SK-N-DZ (cell line): Measurements from ENCODE around the gene CDKN2D. TPM values are rescaled to one million over a fixed set of nuclear protein-coding genes. Genes with fewer than 3 reads are reported as not detected.
A peak's percentile ranks its signal among the peaks of the same experiment; 100 is the strongest.

Experiments used
- DNase-seq: peaks from one replicate; pipeline ENCODE4 v3.0.0-alpha.2; 2015; ENCODE audit warnings: low spot score
- polyA plus RNA-seq, 2 experiments: library from polyadenylated mRNA; depleted of rRNA; stranded (reverse); fragments of >200 nt; gene quantifications; 2 replicates each; pipeline ENCODE4 v1.2.3, GENCODE V29; 2014

The CDKN2D gene
- 44.6 and 46.5 TPM in 2 replicates for polyA plus RNA-seq (2014; cell fraction: cytosol; rRNA removed)
- polyA plus RNA-seq (2014; cell fraction: nucleus; rRNA removed): 28.8 and 30.9 TPM in 2 replicates

GRCh38 chr19:10568826-10569651 is at the start of gene CDKN2D:
TSS of gene CDKN2D (minus strand) at chr19:10568979. CDS start at chr19:10568653, 326 bp downstream.
- DNase-seq: peak; percentile 99

- DNase-seq: no peak
Measured at GRCh38 chr19:10617409-10618121, 48.8 kb upstream of the CDKN2D start.

- DNase-seq: no peak
Measured at GRCh38 chr19:10615429-10616023, 46.7 kb upstream of the CDKN2D start.

DNA sequence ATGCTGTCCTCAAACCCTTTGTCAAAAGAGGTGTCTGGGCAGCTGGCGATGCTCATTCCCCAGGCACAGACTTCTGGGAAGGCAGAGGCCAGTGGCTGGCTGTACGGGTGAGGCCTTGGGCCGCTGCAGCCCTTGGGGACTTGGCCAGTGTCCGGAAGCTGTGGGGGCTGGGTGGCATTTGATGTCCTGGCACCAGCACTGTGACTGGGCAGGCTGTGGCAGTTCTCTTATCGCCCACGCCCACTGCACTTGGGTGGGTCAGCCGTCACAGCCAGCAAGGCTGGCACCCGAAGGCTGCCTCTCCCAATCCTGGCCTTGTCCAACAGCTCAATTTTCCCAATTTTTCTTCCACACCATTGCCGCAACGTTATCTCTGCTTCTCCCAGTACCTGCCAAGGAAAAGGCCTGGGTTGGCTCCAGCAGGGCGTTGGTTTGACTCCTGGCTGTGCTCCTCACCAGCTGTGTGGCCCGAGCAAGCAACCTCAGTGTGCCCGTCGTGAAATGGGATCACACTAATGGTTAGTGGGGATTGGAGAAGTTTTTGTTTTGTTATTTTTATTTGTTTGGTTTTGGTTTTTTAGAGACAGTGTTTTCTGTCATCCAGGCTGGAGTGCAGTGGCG is 43.8 kb upstream of the CDKN2D start:
- DNase-seq: no peak

DNA sequence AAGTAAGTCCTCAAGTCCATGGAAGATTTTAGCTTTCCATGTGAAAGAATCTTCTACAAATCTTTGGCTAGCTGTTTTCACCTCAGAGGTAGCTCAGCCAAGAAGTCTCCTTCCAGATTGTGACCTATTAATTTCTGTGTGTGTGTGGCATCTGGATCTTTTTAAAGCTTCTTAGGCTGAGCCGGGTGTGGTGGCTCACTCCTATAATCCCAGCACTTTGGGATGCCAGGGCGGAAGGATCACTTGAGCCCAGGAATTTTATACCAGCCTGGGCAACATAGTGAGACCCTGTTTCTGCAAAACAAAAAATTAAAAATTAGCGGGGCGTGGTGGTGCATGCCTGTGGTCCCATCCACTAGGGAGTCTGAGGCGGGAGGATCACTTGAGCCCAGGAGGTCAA is 43.1 kb upstream of the CDKN2D start:
- DNase-seq: no peak

DNA sequence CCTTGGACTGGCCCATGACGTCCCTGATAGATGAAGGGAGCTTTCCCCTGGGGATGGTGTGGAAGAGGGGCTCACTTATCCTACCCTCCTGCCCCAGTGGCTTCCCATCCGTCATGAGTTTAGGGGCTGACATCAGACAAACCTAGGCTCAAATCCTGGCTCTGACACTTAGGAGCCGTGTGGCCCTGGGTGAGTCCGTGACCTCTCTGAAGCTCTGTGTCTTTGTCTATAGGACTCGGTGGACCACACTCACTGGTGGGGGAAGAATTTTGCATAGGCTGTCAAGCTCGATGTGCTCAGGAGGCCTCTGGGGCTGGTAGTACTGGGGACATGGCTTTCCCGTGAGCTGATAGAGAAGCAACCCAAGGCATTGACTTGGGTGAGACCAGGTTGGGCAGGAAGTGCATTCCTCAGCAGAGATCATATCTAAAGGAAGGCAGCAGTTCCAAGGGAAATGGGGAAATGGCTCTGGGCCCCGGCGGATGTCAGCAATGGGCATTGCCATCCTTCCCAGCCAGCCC is 35.7 kb upstream of the CDKN2D start:
- DNase-seq: no peak

DNA sequence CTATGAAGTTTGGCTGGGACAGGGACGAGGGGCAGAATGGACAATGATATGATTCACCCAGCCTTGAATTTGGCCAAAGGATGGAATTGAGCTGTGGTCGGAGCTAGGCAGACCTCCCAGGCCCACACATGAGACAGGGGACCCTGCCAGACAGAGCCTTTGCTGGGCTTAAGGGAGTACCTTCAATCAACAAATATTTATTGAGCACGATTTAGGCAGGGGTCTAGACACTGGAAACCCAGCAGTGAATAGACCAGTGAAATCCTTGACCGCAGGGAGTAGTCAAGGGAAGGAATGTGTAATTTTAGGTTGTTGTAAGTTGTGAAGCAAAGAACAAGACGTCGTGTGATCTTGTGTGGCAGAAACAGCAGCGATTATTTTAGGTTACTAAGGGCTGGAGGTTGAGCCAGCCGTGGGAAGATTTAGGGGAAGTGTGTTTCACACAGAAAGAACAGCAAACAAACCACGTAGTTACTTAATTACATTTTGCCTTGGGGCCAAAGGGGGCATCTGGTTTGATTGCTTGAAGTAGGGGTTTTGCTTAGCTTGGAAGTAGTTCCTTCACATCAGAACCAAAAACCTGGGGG is 35.2 kb upstream of the CDKN2D start:
- DNase-seq: no peak

GRCh38 chr19:10603084-10603872 is 34.5 kb upstream of the CDKN2D start:
- DNase-seq: no peak

- DNase-seq: peak; percentile 65
Measured at GRCh38 chr19:10602330-10603083, 33.7 kb upstream of the CDKN2D start.

DNA sequence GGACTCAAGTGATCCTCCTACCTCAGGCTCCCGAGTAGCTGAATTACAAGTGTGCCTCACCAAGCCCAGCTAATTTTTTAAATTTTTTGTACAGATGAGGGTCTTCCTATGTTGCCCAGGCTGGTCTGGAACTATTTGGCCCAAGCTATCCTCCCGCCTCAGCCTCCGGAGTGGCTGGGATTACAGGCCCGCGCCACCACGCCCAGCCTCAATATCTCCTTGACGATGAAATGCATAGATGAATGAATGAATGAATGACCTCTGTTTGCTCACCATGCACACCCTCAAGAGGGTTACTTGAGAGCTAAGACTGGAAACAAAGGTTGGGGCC is 33.2 kb upstream of the CDKN2D start:
- DNase-seq: no peak

GRCh38 chr19:10600149-10600548 is 31.4 kb upstream of the CDKN2D start:
- no peak for DNase-seq

DNA sequence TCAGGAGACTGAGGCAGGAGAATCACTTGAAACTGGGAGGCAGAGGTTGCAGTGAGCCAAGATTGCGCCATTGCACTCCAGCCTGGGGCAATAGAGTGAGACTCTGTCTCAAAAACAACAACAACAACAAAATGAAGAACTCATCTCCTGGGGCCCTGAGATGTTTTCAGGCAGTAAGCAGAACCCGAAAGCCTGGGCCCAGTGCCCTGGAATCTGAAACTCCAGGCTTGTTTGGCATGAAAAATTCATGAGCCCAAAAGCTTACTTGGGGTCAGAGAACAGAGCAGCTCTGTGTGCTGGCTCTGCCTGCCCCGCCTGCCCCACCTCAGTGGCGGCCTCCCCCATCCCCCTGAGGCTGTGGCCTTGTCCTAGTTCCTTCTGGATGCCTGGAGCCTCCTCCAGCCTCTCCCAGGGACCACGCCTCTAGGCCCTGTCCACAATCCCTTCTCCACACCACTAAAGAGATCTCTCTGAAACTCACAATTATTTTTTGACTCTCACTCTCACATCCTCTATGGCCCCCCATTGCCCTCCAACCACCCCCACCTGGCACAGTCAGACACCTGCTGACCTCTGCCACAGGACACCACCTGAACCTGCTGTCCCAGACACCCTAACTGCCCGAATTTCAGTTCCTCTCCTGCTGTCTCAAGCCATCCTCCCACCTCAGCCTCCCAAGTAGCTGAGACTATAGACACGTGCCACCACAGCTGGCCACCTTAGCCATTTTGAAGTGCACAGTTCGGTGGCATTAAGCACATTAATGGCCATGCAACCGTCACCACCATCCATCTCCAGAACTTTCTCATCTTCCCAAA is 25.2 kb upstream of the CDKN2D start:
- no peak for DNase-seq

DNA sequence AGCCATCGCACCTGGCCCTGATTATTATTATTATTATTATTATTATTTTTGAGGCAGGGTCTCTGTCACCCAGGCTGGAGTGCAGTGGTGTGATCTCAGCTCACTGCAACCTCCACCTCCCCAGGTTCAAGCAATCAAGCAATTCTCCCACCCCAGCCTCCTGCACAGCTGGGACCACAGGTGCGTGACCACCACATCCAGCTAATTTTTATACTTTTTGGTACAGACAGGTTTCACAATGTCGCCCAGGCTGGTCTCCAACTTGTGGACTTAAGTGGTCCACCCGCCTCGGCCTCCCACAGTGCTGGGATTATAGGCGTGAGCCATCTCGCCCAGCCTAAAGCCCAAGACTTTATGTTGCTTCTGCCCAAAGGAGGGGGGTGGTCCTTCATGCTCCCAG is 24.4 kb upstream of the CDKN2D start:
- no peak for DNase-seq

DNA sequence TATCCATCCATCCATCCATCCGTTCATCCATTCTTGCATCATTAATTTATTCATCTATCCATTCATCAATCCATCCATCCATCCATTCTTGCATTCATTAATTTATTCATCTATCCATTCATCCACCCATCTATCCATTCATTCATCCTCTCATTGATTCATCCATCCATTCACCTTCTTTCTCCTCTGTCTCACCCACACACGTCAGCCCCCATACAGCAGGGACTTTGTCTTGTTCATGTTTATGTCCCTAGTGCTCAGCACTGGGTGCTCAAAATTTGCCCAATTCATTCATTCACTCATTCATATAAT is 19.0 kb upstream of the CDKN2D start:
- no peak for DNase-seq

GRCh38 chr19:10587022-10587838 is 18.5 kb upstream of the CDKN2D start, which contains the start of gene AP1M2:
TSS of gene AP1M2 (minus strand) at chr19:10587312. CDS start at chr19:10587231, 81 bp downstream.
- no peak for DNase-seq

- no peak for DNase-seq
Measured at GRCh38 chr19:10586396-10586795, 17.6 kb upstream of the CDKN2D start.

GRCh38 chr19:10583036-10583776 is 14.4 kb upstream of the CDKN2D start:
- DNase-seq: no peak
